Measurements from ENCODE around the gene CAPN12.
A peak's percentile ranks its signal among the peaks of the same experiment; 100 is the strongest.
"Not testable (repeated sequence)": the region's sequence is repeated elsewhere in the genome, so short reads cannot be mapped to it uniquely, and the experiment has no call there.

Gene CAPN12

DNA sequence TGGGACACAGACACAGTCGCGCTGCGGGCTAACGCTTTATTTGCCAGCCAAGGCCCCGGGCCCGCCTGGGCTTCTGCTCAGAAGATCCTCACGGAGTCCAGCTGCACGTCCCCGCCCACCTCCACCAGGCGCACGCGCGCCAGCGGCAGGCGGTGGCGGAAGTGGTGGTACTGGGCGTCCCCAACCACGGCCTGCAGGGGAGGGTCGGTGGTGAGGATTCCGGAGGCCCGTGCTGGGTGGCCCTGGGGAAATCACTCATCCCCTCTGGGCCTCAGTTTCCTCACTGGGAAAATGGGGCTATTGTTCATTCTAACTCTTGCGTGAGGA is 26.6 kb upstream of the CAPN12 start:
- H3K4me1 ChIP-seq (ENCODE audit: control extremely low read depth in 1 of 4, control insufficient read depth in 4 of 4, insufficient read depth in 4 of 4, low read length in 3 of 4); POLR2A ChIA-PET; H3K4me3 ChIP-seq (ENCODE audit: control insufficient read depth in 1 of 7, extremely low read depth in 1 of 7, insufficient read depth in 4 of 7, low read depth in 2 of 7, low read length in 6 of 7); H3K9me3 ChIP-seq (ENCODE audit: control extremely low read depth in 1 of 5, control insufficient read depth in 4 of 5, insufficient read depth in 2 of 5, low read depth in 1 of 5, low read length in 4 of 5); H3K27ac ChIP-seq (ENCODE audit: insufficient read depth in 1 of 2, low read depth in 1 of 2, low read length in 2 of 2, poor library complexity in 1 of 2, severe bottlenecking in 2 of 2); CTCF ChIA-PET; H3K27me3 ChIP-seq (replicated peaks in 2 of 5; ENCODE audit: control insufficient read depth in 4 of 5, insufficient read depth in 5 of 5, low read length in 4 of 5); DNase-seq; H3K36me3 ChIP-seq (ENCODE audit: control insufficient read depth in 4 of 4, insufficient read depth in 4 of 4, low read length in 3 of 4): not testable (repeated sequence)
- no CpG with 5 or more reads among the region's 22 CpGs for WGBS (ENCODE audit: insufficient coverage)

GRCh38 chr19:38770228-38770948 is 26.1 kb upstream of the CAPN12 start:
- H3K4me3 ChIP-seq (ENCODE audit: control insufficient read depth in 1 of 7, extremely low read depth in 1 of 7, insufficient read depth in 4 of 7, low read depth in 2 of 7, low read length in 6 of 7), result peak overlapping the region in 4 of 7 experiments; percentile 19 to 75 (median 64)
- 0% methylated on average over 3 of the region's 58 CpGs for WGBS (ENCODE audit: insufficient coverage)
- not testable (repeated sequence) for H3K36me3 ChIP-seq (ENCODE audit: control insufficient read depth in 4 of 4, insufficient read depth in 4 of 4, low read length in 3 of 4); H3K27me3 ChIP-seq (replicated peaks in 2 of 5; ENCODE audit: control insufficient read depth in 4 of 5, insufficient read depth in 5 of 5, low read length in 4 of 5); H3K27ac ChIP-seq (ENCODE audit: insufficient read depth in 1 of 2, low read depth in 1 of 2, low read length in 2 of 2, poor library complexity in 1 of 2, severe bottlenecking in 2 of 2); DNase-seq; H3K9me3 ChIP-seq (ENCODE audit: control extremely low read depth in 1 of 5, control insufficient read depth in 4 of 5, insufficient read depth in 2 of 5, low read depth in 1 of 5, low read length in 4 of 5); H3K4me1 ChIP-seq (ENCODE audit: control extremely low read depth in 1 of 4, control insufficient read depth in 4 of 4, insufficient read depth in 4 of 4, low read length in 3 of 4)
- POLR2A ChIA-PET, result interaction anchor here (0.6 to 1.2 kb wide), 2 partner anchors 68 to 126 kb away, joined by 3 to 7 read pairs; no protein-coding TSS in a partner anchor
- CTCF ChIA-PET, result interaction anchor here (0.9 to 2.0 kb wide), 4 partner anchors 10 to 104 kb away, joined by 3 to 9 read pairs (median 4); partner anchors contain the start of gene CAPN12

DNA sequence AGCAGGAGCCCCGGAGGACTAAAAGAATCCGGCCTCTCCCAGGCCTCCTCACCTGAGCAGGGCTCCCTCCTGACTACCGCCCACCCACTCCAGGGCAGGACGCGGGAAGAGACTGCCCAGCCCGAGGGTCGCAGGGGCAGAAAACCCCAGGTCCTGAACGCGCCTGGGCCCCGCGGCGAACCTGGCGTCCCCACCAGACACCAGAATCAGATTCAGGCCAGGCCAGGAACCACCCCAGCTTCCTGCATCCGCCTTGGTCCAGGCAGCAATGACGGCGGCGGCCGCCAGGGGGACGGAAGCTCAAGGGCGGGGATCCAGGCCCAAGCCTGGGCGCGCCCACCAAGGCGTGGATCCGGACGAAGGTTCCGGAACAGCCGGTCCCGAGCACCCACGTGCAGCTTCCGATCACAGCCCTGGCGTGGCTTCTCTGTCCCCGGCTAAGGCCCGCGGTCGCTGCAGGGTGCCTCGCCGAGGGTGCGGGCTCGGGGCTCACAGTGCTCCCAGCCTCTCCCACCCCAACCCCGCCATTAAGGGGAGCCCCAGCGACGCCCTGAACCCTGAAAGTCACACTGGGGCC is 25.4 kb upstream of the CAPN12 start:
- Histone ChIP-seq H3K27me3 (replicated peaks in 2 of 5; ENCODE audit: control insufficient read depth in 4 of 5, insufficient read depth in 5 of 5, low read length in 4 of 5) (no peaks in the 10 kb centered on the region), H3K9me3 (ENCODE audit: control extremely low read depth in 1 of 5, control insufficient read depth in 4 of 5, insufficient read depth in 2 of 5, low read depth in 1 of 5, low read length in 4 of 5) (no peaks in the 10 kb centered on the region), H3K4me3 (ENCODE audit: control insufficient read depth in 1 of 7, extremely low read depth in 1 of 7, insufficient read depth in 4 of 7, low read depth in 2 of 7, low read length in 6 of 7) (peak overlapping the region; percentile 13 to 75 (median 47)), H3K4me1 (ENCODE audit: control extremely low read depth in 1 of 4, control insufficient read depth in 4 of 4, insufficient read depth in 4 of 4, low read length in 3 of 4) (peaks cover 0 to 9% (median 5%) of the 10 kb centered on the region in 4 experiments), H3K36me3 (ENCODE audit: control insufficient read depth in 4 of 4, insufficient read depth in 4 of 4, low read length in 3 of 4) (no peaks in the 10 kb centered on the region), H3K27ac (ENCODE audit: insufficient read depth in 1 of 2, low read depth in 1 of 2, low read length in 2 of 2, poor library complexity in 1 of 2, severe bottlenecking in 2 of 2) (peak overlapping the region; percentile 46 to 71)
- WGBS (ENCODE audit: insufficient coverage), result 8% methylated on average over 35 of the region's 42 CpGs
- DNase-seq, result peak; percentile 87 to 95 (median 94)
- ChIA-PET CTCF (interaction anchor here (0.6 to 2.0 kb wide), 6 partner anchors 9 to 104 kb away, joined by 3 to 9 read pairs (median 4); partner anchors contain the start of gene CAPN12), POLR2A (interaction anchor here (0.6 to 1.2 kb wide), 2 partner anchors 69 to 126 kb away, joined by 3 to 7 read pairs; no protein-coding TSS in a partner anchor)

DNA sequence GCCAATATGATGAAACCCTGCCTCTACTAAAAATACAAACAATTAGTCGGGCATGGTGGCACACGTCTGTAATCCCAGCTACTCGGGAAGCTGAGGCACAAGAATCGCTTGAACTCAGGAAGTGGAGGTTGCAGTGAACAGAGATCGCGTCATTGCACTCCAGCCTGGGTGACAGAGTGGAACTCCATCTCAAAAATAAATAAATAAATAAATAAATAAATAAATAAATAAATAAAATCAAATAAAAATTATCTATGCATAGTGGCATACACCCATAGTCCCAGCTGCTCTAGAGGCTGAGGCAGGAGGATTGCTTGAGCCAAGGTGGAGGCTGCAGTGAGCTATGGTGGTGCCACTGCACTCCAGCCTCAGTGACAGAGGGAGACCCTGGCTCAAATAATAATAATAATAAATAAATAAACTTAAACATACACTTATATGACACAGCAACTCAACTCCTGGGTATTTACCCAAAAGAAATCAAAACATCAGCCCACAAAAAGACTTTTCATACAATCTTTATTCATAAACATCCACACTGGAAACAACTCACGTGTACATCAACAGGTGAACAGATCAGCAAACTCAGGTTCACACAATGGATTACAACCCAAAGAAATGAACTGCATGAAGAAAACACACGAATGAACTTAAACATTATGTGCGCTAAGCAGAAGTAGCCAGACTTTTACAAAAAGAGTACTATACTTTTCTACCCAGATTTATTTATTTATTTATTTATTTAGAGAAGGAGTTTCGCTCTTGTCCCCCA is 22.2 kb upstream of the CAPN12 start:
- no peaks in the 10 kb centered on the region for H3K9me3 ChIP-seq (ENCODE audit: control extremely low read depth in 1 of 5, control insufficient read depth in 4 of 5, insufficient read depth in 2 of 5, low read depth in 1 of 5, low read length in 4 of 5)
- H3K4me3 ChIP-seq (ENCODE audit: control insufficient read depth in 1 of 7, extremely low read depth in 1 of 7, insufficient read depth in 4 of 7, low read depth in 2 of 7, low read length in 6 of 7), result no peak overlapping the region
- WGBS (ENCODE audit: insufficient coverage), result 97% methylated on average over 3 of the region's 10 CpGs
- no peaks in the 10 kb centered on the region for H3K27me3 ChIP-seq (replicated peaks in 2 of 5; ENCODE audit: control insufficient read depth in 4 of 5, insufficient read depth in 5 of 5, low read length in 4 of 5)
- H3K4me1 ChIP-seq (ENCODE audit: control extremely low read depth in 1 of 4, control insufficient read depth in 4 of 4, insufficient read depth in 4 of 4, low read length in 3 of 4), result peaks cover 0 to 9% (median 5%) of the 10 kb centered on the region in 4 experiments
- POLR2A ChIA-PET, result interaction anchor here (0.6 to 0.7 kb wide), 2 partner anchors 8 to 29 kb away, joined by 3 to 4 read pairs; no protein-coding TSS in a partner anchor
- H3K36me3 ChIP-seq (ENCODE audit: control insufficient read depth in 4 of 4, insufficient read depth in 4 of 4, low read length in 3 of 4), result no peaks in the 10 kb centered on the region
- CTCF ChIA-PET, result interaction anchor here (0.9 kb wide), 1 partner anchor 27 kb away, joined by 3 read pairs; no protein-coding TSS in a partner anchor
- H3K27ac ChIP-seq (ENCODE audit: insufficient read depth in 1 of 2, low read depth in 1 of 2, low read length in 2 of 2, poor library complexity in 1 of 2, severe bottlenecking in 2 of 2), result no peak overlapping the region
- DNase-seq, result no peak

- no CpG with 5 or more reads among the region's 2 CpGs for WGBS (ENCODE audit: insufficient coverage)
- H3K4me3 ChIP-seq (ENCODE audit: control insufficient read depth in 1 of 7, extremely low read depth in 1 of 7, insufficient read depth in 4 of 7, low read depth in 2 of 7, low read length in 6 of 7), result no peak overlapping the region
- H3K4me1 ChIP-seq (ENCODE audit: control extremely low read depth in 1 of 4, control insufficient read depth in 4 of 4, insufficient read depth in 4 of 4, low read length in 3 of 4), result peaks cover 0 to 9% (median 5%) of the 10 kb centered on the region in 4 experiments
- H3K27me3 ChIP-seq (replicated peaks in 2 of 5; ENCODE audit: control insufficient read depth in 4 of 5, insufficient read depth in 5 of 5, low read length in 4 of 5), result no peaks in the 10 kb centered on the region
- no peak overlapping the region for H3K27ac ChIP-seq (ENCODE audit: insufficient read depth in 1 of 2, low read depth in 1 of 2, low read length in 2 of 2, poor library complexity in 1 of 2, severe bottlenecking in 2 of 2)
- DNase-seq, result no peak
- ChIA-PET POLR2A (no interaction called here), CTCF (no interaction called here)
- H3K36me3 ChIP-seq (ENCODE audit: control insufficient read depth in 4 of 4, insufficient read depth in 4 of 4, low read length in 3 of 4), result no peaks in the 10 kb centered on the region
- H3K9me3 ChIP-seq (ENCODE audit: control extremely low read depth in 1 of 5, control insufficient read depth in 4 of 5, insufficient read depth in 2 of 5, low read depth in 1 of 5, low read length in 4 of 5), result no peaks in the 10 kb centered on the region
Observed at GRCh38 chr19:38765214-38765613, 20.9 kb upstream of the CAPN12 start.

DNA sequence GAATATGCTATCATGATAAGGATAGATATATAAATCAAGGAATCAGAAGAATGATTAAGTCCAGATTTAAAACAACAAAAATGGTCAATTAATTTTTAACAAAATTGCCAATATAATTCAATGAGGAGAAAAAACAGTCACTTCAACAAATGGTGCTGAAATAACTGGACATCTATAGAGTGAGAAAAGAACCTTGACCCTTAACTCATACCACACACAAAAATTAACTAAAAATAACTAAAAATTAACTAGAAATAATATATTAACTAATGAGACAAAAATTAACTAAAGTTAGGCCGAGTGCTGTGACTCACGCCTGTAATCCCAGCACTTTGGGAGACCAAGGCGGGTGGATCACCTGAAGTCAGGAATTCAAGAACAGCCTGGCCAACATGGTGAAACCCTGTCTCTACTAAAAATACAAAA is 19.5 kb upstream of the CAPN12 start:
- H3K9me3 ChIP-seq (ENCODE audit: control extremely low read depth in 1 of 5, control insufficient read depth in 4 of 5, insufficient read depth in 2 of 5, low read depth in 1 of 5, low read length in 4 of 5), result no peaks in the 10 kb centered on the region
- no peak overlapping the region for H3K4me3 ChIP-seq (ENCODE audit: control insufficient read depth in 1 of 7, extremely low read depth in 1 of 7, insufficient read depth in 4 of 7, low read depth in 2 of 7, low read length in 6 of 7)
- POLR2A ChIA-PET, result no interaction called here
- H3K27me3 ChIP-seq (replicated peaks in 2 of 5; ENCODE audit: control insufficient read depth in 4 of 5, insufficient read depth in 5 of 5, low read length in 4 of 5), result no peaks in the 10 kb centered on the region
- DNase-seq, result no peak
- 93% methylated on average over 3 of the region's 3 CpGs for WGBS (ENCODE audit: insufficient coverage)
- CTCF ChIA-PET, result no interaction called here
- no peak overlapping the region for H3K27ac ChIP-seq (ENCODE audit: insufficient read depth in 1 of 2, low read depth in 1 of 2, low read length in 2 of 2, poor library complexity in 1 of 2, severe bottlenecking in 2 of 2)
- H3K36me3 ChIP-seq (ENCODE audit: control insufficient read depth in 4 of 4, insufficient read depth in 4 of 4, low read length in 3 of 4), result no peaks in the 10 kb centered on the region
- H3K4me1 ChIP-seq (ENCODE audit: control extremely low read depth in 1 of 4, control insufficient read depth in 4 of 4, insufficient read depth in 4 of 4, low read length in 3 of 4), result no peaks in the 10 kb centered on the region
